ENCODE data around the gene CHID1. TPM values are rescaled to one million over a fixed set of nuclear protein-coding genes. Genes with fewer than 3 reads are reported as not detected.

CHID1 gene
- polyA plus RNA-seq (ENCODE audit: insufficient read length), result 61.4 TPM

DNA sequence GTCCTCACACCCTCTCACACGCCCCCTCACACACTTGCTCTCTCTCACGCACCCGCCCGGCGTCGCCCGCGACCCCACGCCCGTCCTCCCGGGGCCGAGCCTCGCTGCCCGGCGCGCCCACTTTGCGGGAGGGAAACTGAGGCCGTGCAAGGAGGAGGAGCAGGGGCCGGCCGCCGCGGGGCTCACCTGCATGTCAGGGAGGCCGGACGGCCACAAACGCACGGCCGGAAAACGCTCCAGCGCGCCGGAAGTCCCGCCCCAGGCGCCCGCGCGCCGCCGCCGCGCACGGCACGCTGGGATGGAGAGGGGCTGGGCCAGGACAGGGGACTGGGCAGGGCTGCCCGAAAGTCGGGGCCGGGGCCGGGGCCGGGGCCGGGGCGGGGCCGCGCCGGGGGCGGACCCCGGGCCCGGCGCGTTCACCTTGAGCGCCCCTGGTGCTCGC, at the start of gene CHID1:
Gene CHID1, minus strand, starts transcription at position 222 of the 442 bp plus-strand sequence. CDS start 5,994 bp downstream, outside the sequence.
- DNase-seq (ENCODE audit: low read depth), result no peak

DNA sequence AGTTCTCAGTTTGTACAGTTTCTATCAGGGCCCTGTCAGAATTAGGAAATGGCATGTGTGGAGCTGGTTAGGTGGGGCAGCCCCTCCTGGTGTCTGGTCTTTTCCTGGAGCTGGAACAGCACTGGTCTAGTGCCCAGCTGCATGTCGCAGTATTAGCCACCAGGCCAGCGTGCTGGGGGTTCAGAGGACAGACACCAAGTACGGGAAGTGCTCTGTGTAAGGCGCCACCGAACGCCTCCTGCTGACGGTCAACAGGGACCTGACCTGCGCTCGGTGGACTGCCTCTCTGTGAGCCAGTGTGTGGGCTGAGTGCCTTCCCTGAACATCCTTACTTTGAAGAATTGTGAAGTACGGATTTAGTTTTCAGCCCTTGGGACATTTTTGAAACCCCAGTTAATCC, 49.0 kb upstream of the CHID1 start:
- DNase-seq (ENCODE audit: low read depth), result no peak

DNA sequence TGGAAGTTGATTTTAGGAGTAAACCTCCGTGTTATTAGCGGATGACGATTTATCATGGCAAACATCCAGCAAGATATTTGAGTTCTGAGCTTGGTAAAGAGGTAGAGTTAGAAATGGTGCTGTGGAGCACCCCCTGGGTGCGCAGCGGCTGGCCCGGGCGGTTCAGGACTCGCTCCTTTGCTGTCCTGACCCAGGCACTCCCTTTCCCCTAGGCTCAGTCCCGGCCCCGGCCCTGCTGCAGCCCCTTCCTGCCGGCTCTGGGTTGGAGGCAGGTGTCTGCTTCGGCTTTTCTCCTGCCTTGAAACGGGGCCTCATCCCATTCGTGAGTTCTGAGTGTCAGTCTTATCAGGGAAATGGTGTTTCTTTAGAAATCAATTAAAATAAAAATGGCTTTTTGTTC, 48.4 kb upstream of the CHID1 start:
- DNase-seq (ENCODE audit: low read depth), result no peak

DNA sequence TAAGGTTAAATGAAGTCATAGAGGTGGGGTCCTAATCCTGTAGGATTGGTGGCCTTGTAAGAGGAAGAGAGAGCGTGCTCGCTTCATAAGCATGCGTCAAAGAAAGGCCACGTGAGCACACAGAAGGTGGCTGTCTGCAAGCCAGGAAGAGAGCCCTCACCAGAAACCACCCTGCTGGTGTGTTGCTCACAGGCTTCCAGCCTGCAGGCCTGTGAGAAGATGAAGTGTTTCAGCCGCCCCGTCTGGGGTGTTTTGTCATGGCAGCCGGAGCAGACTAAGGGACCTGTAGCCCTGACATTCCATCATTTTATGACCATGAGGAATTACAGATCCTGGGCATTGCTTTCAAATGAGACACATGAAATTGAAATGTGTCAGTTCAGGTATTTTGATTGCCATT, 47.5 kb upstream of the CHID1 start:
- no peak for DNase-seq (ENCODE audit: low read depth)

DNA sequence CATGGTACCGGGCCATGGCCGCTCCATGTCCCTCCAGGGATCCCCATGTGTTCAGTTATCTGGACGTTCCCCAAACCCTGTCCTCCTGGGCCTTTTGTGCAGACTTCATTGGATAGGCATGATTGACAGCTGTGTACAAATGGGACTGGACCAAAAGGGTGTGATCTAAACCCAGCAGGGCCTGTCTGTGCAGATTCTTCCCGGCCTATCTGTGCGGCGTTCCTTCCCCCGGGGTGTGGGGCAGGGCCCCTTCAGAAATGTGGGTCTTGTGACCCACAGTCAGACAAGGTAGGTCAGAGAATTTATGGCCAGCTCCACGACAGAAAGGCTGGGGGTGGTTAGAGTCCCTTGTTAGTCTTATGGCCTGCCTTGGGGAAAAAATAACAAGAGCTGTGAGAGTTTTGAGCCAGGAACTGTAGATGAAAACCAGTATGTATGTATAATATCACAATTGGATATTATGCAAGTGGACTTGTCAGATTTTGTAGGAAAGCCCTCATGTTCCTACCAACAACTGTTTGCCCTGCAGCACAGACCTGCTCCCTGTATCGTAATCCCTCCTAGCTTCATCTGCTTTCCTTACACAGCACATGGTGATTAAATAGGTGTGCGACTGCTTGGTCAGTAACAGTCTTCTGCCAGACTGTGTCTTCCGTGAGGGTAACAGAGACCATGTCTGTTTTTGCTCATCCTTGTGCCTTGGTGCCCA, 46.8 kb upstream of the CHID1 start:
- no peak for DNase-seq (ENCODE audit: low read depth)

DNA sequence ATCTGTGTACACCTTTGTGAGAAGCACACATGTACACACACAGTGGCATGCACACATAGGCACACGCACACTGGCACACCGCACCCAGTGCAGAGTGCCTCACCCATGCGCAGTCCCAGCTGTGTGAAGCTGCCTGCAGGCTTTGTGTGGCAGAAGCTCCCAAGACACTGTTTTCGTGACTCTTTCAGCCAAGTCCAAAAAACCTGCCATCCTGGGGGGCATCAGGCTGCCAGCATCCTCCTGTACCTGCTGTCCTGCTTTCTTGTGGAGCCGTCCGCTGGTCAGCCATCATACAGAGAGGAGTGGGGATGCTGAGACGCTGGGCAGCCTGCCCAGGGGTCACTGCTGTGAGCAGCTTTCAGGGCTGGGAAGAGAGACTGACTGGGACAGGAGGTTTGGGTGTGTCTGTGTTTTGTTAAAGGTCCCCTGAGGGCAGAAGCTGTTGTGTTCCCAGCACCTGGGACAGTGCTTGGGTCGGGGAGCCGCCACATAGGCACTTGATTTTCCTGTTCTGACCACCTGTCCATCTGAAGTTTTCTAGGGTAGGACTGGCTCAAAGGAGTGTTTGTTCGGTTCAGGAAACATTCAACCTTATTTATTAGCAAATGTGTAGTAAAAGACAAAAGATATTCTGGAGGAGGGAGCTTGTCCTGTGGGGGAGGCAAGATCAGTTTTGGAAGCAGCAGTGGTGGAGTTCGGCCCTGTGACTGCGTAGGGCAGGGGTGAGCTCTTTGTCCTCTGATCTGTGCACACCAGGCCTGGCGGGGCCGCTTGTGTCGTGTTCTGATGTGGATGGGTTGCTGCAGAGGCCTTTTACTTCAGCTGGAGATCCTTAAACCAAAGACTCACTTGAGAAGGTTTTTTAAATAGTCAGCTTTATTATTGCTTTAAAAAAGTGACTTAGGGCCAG, 44.8 kb upstream of the CHID1 start:
- DNase-seq (ENCODE audit: low read depth), result no peak

DNA sequence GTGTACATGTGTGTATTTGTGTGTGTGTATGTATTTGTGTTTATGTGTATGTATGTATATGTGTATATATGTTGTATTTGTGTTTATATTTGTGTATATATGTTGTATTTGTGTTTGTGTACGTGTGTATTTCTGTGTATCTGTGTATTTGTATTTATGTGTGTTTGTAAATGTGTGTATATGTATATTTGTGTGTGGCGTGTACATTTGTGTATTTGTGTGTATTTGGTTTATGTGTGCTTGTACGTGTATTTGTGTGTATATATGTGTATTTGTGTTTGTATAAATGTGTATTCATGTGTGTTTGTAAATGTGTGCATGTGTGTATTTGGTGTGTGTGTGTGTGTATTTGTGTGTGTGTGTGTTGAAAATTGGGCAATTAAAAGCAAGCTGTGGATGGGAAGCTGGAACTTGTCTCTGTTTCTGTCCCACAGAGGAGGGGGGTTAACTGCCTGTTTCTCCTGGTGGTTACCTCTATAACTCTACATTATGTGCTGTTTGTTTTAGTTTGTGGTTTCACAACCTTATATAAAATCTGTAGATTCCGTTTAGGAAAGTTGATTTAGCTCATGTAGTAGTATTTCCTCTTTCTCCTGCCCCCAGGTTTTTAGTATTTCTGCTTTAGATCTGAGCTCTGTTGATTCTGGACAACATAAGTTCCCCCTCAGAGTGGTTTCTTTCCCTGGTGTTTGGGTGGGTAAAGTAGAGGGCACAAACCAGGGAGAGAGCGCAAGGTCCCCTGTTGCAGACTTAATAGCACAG, 44.0 kb upstream of the CHID1 start:
- DNase-seq (ENCODE audit: low read depth), result no peak

DNA sequence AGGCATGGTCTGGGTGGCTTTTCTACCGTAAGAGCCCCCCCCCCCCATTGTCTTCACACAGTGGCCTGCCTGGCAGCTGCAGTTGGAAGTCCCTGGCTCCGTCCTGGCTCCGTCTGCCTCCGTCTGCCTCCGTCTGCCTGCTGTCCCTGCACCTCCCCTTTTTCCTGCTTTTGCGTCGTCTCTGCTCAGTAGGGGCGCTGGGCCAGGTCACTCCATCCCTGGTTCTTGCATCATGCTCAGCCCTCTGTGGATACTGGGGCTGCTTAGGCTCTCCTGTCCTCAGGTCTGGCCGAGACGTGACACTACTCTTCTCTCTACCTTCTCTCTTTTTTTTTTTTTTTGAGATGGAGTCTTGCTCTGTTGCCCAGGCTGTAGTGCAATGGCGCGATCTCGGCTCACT, 42.9 kb upstream of the CHID1 start:
- DNase-seq (ENCODE audit: low read depth), result no peak

DNA sequence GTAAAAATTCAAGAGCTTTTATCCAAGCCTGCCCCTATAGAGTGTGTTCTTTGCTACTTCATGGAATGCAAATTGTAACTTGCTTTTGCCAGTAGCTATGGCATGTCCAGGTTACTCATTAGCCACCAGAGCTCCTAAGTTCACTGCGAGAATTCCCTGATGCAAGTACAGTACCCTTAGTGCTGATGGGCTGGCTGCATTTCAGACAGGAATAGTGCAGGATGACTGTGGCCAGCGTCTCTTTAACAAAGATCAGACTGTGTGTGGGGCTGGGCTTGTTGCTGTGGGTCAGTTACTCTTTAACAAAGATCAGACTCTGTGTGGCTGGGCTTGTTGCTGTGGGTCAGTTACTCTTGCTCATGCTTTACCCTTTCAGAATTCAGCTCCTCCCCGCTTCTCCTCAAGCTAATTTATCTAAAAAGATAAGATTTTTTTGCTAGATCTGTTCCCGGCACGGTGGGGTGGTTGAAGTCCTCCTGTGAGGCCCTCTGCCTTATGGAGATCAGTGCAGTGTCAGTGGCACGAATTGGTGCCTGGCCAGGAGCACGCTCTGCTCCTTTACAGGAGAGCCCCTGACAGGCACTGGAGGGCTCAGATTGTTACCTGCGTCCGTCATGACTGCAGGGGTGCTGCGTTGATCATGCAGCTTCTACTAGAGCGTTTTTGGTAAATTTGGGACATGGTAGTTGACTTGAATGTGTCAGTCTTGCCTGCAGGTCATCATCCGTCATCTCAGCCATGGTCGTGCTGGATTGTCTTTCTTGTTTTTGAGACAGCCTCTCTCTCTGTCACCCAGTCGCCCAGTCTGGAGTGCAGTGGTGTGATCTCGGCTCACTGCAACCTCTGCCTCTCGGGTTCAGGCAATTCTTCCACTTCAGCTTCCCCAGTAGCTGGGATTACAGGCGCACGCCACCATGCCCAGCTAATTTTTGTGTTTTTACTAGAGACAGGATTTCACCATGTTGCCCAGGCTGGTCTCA, 42.1 kb upstream of the CHID1 start:
- no peak for DNase-seq (ENCODE audit: low read depth)

DNA sequence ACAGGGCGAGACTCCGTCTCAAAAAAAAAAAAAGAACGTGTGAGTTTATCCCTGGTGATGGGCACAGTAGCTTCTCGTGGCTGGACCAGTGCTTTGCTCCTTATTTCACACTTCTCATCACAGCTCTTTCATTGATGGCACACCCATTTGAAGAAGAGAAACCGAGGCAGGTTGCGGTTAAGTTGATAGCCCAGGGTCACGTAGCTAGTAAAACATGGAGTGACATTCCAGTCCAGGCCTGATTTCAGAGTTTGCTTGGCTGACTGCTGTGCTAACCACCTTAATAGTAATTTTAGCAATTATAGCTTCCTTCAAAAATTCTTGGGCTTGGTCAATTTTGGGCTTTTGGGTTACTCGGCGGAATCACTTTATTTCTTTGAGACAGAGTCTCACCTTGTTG, 40.9 kb upstream of the CHID1 start:
- DNase-seq (ENCODE audit: low read depth), result no peak

DNA sequence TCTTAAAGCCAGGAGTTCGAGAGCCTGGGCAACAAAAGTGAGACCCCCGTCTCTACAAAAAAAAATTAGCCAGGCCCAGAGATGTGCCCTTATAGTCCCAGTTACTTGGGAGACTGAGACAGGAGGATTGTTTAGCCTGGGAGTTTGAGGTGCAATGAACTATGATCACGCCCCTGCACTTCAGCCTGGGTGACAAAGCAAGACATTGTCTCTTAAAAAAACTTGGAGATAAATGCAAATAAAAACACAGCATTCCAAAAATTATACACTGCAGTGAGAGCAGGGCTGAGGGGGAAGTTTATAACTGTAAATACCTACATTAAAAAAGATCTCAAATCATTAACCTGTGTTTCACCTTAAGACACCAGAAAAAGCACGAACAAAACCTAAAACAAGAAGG, 37.1 kb upstream of the CHID1 start:
- no peak for DNase-seq (ENCODE audit: low read depth)

DNA sequence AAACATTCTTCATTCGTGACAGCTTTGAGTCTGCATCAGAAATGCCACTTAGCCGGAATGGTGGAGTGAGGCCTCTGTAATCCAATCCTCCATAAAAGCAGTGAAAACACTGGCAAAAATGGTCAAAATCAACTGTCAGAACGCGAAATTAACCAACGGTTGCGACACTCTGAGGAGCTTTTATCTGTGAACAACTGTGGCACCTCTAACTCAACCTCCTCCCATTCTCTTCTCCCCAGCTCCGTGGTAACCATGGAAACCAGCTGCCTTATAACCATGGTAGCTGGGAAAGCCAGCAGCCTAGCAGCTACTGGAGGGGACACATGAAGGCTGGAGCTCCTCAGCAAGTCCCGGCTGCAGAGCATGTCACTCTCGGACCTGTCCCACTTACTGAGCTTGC, 35.4 kb upstream of the CHID1 start:
- DNase-seq (ENCODE audit: low read depth), result no peak

DNA sequence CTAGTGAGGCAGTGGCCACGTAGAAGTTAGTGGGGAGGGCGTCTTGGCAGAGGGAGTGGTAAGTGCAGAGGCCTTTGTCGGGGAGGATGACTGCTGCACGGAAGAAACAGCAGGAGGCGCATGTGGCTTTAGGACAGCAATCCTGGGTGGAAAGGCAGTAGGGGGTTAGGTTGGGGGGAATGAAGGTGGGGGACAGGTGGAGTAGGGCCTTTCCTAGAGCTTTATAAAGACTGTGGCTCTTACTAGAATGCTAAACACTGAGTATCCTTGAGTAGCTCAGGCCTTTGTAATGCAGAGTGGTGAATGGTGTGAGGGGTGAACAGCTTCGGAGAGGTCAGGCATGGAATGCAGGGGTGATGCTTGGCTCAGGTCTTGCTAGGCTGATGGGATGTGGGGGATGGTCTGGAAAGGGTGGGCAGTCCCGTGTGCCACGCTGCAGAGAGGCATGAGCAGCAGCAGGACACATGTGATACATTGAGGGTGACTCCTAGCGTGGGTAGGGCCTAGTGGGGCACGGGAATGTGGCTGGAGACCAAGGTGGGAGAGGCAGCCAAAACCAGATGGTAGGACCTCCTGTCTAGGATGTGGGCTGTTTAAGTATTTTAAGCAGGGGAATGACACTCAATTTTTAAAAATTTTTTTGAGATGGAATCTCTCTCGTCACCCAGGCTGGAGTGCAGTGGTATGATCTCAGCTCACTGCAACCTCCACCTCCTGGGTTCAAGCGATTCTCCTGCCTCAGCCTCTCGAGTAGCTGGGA, 34.3 kb upstream of the CHID1 start:
- no peak for DNase-seq (ENCODE audit: low read depth)

DNA sequence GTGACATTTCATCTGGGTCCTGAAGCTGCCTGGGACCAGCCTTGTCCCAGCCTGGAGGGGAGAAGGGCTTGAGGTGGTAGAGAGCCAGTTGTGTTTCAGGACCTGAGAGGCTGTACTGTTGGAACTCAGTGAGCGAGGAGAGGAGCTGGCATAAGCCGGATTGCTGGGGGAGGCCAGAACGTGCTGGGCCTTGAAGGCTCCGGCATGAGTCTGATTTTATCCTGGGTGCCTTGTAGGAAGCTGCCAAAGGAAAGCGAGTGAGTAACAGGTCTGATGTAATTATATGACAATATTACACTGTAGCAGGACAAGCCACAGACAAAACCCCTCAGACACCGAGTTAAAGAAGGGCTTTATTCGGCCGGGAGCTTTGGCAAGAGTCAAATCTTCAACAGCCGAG, 32.2 kb upstream of the CHID1 start:
- DNase-seq (ENCODE audit: low read depth), result no peak

DNA sequence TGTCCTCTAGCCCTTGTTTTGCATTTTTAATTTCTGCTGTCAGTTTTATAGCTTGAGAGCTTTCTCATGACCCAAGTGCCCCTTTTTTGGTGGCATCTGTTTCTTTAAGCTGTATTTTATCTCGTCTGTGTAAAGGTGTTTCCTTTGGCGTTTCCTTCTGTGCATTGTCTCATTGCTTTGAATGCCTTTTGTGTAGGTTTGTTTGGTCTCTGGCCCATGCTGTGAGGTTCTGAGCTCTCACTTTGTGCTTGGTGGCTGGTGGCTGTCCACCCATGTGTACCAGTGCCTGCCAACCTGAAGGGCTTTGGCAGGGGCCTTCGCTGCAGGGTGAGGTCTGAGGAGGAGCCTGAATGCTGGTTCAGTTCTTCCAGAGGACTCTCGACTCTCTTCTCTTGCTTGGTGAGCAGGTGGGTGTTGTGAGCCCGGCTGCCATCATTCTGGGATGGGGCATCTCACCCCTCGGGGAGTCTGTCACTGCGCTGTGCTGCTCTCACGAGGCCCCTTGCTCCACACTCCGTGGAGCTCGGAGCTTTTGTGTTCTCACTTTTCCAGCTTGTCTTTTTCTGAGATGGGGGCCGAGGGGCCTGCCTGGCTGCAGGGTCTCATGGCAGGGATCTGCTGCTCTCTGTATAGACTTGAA, 30.0 kb upstream of the CHID1 start:
- DNase-seq (ENCODE audit: low read depth), result no peak

DNA sequence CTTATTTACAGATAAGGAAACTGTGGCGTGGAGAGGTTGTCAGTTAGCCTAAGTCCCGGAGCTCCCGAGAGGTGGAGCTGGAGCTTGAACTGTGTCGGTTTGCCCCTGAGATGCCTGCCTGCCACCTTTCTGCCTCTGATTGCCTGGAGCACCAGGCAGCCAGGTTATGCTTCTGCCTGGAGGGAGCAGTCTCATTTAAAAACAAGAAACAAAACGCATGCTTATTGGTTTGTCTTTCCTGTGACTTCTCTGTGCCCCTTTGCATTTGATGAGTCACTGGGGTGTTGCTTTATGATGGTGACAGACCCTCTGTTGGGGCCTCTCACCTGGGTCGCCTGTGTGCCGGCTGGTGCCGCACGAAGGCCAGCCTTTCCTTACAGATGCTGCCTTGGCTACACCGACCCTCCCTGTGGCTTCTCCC, 27.2 kb upstream of the CHID1 start:
- DNase-seq (ENCODE audit: low read depth), result no peak

DNA sequence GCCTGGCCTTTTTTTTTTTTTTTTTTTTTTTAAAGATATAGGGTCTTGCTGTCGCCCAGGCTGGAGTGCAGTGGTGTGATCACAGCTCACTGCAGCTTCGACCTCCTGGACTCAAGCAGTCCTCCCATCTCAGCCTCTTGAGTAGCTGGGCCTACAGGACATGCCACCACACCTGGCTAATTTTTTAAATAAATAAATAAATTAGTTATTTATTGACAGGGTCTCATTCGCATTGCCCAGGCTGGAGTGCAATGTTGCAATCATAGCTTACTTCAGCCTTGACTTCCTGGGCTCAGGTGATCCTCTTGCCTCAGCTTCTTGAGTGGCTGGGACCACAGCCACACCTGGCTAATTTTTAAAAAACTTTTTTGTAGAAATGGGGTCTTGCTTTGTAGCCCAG, 25.6 kb upstream of the CHID1 start:
- DNase-seq (ENCODE audit: low read depth), result no peak

DNA sequence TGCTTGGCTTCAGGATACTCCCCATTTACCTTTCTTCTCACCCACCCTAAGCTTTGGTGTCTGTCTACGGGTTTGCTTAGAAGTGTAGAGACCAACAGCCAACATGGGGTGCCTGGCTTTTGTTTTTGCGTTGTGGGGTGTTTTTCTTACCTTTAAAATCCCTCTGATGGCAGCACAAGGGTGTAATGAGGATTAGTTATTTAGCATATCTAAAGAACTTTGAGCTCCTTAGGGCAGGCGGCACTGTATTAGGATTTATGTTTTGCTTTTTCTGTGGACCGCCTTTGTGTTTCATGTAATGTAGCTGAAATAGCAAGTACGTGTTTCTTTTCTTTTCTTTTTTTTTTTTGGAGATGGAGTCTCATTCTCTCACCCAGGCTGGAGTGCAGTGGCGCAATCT, 23.9 kb upstream of the CHID1 start:
- DNase-seq (ENCODE audit: low read depth), result no peak

DNA sequence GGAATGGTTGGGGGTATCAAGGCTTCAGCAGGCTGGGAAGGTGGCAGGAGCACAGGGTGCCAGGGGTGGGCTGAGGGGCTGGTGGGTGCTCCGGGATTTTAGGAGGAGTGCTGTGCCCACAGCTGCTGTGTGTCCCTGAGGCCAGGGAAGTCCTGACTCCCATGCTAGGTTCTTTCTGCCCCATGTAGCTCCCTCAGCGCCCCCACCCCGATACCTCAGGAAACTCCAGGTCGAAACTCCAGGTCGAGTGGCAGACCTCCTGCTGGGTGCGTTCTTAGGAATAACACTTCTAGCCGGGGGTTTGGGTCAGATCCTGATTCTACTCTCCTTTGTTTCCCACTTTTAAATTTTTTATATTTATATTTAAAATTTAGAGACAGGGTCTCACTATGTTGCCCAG, 23.3 kb upstream of the CHID1 start:
- no peak for DNase-seq (ENCODE audit: low read depth)

All from forelimb muscle (tissue), 1 donor.